Skeletal muscle cell (primary cell): ENCODE measurements around the gene HPSE2.
"Not testable (repeated sequence)": the region's sequence is repeated elsewhere in the genome, so short reads cannot be mapped to it uniquely, and the experiment has no call there.

Source experiments
- DNase-seq: peaks from one replicate; pipeline ENCODE4 v3.0.0-alpha.2; 2010; ENCODE audit warnings: low read depth
- H3K4me3 ChIP-seq: 2 replicates; pipeline ENCODE4 v1.5.1; 2011; ENCODE audit warnings: low read depth, mild to moderate bottlenecking, control low read depth, low read length, moderate library complexity

HPSE2 gene

DNA sequence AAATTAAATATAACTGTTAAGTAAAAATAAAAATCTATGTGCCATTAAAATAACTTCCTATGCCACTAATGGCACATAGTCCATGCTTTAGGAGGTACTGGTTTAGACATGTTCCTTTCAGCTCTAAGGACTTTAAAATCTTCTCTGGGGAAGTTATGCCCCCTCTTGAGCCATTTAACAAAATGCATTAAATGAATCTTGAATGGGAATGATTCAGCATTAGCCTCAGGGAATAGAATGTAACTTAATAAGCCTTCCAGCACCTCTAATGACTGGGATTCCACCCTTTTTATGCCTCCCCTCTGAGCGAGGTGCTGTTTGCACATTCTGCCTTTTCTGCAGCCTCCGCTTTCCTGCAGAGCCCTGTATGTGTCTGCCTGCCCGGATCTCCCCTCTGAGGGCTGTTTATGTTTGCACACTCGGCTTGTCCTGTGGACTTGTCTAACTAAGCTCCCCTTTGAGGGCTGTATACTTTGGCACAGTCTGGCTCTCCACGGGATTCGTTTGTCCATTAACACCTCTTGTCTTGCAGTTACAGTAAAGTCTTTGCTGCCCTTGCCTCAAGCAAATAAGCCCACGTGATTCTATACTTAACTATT is 680.5 kb downstream of the HPSE2 start:
- no peak overlapping the region for H3K4me3 ChIP-seq
- no peak for DNase-seq

DNA sequence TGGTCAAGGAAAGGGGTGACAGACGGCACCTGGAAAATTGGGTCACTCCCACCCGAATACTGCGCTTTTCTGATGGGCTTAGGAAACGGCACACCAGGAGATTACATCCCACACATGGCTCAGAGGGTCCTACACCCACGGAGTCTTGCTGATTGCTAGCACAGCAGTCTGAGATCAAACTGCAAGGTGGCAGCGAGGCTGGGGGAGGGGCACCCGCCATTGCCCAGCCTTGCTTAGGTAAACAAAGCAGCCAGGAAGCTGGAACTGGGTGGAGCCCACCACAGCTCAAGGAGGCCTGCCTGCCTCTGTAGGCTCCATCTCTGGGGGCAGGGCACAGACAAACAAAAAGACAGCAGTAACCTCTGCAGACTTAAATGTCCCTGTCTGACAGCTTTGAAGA is 694.1 kb downstream of the HPSE2 start:
- not testable (repeated sequence) for H3K4me3 ChIP-seq, DNase-seq

DNA sequence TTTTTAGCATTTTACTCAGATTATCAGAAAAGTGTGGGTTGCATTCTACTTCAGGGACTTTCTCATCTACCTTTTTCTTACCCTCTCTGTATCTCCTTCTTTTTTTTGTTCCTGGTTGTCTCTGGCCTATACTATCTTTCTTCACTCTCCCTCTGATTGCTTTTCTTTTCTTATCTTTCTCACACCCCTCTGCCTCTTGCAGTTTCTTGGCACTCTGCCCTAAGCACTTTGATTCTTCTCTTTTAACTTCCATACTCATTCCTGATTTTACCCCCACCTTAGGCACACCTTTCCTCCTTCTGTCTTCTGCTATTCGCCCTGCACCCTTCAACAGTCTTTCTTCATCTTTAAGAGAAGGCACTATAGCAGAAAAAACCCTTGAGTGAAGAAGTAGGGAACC is 696.1 kb downstream of the HPSE2 start:
- DNase-seq, result no peak
- H3K4me3 ChIP-seq, result no peak overlapping the region

DNA sequence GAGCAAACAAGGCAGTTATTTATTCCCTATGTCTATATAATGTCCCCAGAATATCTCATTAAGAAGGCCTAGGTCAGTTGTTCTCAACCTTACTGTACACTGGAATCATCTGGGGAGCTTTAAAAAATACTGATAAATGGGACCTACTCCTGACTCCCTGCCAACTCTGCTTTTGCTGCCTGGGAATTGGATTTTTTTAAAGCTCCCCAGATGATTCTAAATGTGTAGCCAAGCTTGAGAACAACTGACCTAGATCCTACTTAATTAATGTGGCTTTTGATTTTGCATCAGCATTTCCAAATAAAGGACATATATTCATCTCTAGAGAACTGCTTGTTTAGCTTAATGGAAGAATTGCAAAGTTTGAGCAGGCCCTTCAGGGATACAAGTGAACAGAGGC is 697.2 kb downstream of the HPSE2 start:
- no peak for DNase-seq
- no peak overlapping the region for H3K4me3 ChIP-seq

DNA sequence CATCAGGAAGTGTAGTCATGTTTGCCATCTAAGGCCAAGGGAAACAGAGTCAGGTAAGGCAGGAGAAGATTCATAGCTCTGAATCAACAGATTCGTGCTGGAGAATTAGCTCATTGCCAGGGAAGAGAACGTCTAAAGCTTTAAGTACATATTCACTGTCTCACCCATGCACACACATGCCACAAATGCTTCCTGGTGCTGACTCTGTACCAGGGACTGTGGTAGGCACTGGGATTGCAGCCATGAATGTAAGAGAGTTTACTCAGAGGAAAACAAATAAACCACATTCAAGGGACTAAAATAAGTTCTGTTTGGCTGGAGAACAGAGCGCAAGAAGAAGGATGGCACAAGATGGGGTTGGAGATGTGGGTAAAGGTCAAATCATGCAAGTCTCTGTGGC is 699.1 kb downstream of the HPSE2 start:
- DNase-seq, result no peak
- no peak overlapping the region for H3K4me3 ChIP-seq

DNA sequence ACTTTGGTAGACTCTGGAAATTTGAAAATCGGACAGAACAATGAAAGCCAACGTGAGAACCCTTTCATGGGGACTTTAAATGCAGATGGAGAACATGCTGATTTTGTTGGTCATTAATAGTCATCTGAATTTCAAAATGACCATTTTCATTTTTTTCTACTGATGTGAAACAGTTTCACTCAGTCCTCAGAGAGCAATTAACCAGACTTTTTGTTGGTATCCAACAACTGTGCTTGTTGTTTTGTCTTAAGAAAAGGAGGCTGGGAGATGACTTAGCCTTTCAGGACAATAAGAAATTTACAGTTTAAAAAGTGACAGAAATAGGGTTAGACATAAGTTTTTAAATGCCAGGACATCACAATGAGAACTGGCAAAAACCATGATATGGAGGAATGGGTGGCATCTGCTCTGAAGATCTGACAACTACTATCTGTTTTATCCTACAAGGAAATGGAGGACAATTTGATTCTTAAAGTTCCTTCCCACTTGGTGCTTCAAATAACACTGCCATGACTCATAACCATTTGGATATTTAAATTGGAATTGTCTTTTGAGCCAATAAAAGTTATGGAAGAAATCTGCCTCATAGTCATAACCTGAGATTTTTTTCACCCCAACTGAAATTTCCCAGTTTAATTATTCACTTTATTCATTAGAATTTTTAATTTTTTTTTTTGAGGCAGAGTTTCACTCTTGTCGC is 701.8 kb downstream of the HPSE2 start:
- no peak overlapping the region for H3K4me3 ChIP-seq
- no peak for DNase-seq

DNA sequence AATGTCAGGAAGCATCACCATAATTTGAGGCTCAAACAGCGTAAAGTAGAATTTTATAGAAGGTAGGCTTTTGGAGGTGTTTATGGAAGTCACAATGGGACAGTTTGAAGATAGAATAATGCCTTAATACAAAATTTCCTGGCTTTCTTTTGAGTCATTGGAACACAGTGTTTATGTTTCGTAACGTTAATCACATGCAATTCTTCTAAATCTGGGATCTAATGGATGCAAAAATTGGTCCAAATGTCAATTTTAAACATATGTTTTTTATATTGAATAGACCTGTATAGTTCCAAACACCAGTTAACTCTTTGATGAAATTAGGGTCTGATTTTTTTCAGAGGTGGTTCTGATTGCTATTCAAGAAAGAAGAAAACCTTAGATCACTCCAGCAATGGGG is 702.4 kb downstream of the HPSE2 start:
- H3K4me3 ChIP-seq, result no peak overlapping the region
- no peak for DNase-seq

DNA sequence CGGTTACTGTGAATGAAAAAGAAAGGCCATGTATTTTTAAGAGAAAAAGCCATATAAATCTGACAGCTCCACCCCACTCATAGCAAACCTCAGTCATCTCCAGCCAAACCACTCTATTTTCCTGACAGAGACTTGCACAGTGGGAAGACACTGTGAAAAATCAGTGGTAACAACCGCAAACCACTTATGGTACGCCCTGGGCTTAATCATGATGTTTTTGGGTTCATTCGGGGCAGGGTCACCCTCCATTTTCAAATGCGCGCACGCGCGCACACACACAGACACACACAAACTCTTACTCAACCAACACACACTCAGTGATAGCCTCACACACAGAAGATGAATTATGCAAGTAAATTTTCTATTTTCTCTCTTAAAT is 706.9 kb downstream of the HPSE2 start:
- DNase-seq, result no peak
- H3K4me3 ChIP-seq, result no peak overlapping the region

DNA sequence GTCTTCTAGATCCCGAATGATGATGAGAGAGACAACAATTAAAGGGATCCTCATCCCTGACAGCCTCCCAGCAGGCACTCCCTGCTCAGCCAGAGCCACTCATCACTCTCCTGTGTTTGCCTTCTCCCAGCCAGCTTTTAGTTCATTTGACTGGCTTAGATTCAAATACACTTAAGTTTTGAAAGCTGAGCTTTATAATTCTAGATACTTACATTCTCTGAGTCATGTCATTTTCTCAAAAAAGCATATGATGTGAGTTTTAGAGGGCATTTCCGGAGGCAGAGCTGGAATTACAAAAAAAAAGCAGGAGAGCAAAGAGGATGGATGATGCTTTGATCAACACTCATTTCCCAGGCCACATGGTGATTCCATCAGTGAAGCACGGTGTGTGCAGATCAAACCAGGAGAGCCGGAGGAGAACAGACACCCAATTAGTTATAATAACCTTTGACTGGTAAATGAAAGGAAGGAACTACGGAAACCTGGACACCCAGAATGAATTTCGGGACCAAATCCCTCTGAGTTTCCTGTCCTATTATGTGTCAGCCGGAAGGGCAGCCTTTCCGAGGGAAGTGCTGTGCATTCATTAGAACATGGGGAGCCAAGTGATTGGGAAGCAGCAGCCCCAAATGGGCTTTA is 707.4 kb downstream of the HPSE2 start:
- H3K4me3 ChIP-seq, result no peak overlapping the region
- no peak for DNase-seq

DNA sequence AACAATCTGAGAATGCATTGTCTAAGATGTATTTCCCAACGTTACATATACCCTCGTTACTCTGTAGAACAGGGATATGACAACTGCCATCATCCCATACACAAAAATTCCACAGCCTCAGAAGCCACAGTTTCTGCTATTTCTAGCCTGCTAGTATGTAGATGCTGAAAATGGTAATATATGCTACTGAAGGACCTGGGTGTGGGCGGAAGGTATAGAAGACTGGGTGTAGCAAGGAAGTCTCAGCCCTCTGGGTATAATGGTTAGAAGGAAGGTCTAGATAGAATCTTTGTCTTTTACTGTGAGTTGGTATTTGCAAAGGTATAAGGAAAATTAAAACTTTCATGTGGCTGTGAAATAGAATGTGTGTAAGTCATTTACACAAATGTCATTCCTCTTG is 709.7 kb downstream of the HPSE2 start:
- no peak for DNase-seq
- H3K4me3 ChIP-seq, result no peak overlapping the region

DNA sequence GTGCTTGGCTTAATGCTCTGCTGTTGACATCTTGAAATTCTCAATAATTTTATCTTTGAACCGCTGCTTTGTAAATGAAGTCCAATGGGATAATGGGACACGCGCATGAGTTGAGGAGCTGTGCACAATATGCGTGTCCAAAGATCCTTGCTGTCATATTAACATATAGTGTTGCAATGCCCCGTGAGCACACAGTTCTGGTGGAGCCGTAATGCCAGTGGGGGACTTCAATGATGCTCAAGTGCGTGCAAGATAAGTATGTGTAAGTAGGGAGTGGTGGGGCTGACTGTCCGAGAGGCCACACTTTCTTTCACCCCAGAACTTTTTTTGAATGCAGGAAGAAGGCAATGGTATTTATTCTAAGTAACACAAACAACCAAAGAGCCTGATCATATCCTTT is 711.5 kb downstream of the HPSE2 start:
- no peak overlapping the region for H3K4me3 ChIP-seq
- no peak for DNase-seq

DNA sequence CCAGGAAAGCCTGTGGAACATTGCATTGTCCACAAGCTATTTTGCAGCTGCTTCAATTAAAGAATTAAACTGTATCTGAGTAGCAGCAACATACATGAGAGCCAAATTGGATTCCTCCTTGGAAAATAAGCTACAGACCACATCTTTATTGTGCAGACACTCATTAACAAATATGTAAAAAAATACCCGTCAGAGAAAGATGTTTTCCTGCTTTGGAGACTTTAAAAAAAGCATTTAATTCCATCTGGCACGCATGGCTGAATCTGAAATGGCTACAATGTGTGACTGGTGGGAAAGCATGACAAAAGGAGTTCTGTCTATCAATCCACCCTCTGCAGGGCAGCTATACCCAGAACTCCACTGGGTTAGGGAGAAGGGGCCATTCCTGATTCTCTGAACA is 715.8 kb downstream of the HPSE2 start:
- no peak for DNase-seq
- no peak overlapping the region for H3K4me3 ChIP-seq

DNA sequence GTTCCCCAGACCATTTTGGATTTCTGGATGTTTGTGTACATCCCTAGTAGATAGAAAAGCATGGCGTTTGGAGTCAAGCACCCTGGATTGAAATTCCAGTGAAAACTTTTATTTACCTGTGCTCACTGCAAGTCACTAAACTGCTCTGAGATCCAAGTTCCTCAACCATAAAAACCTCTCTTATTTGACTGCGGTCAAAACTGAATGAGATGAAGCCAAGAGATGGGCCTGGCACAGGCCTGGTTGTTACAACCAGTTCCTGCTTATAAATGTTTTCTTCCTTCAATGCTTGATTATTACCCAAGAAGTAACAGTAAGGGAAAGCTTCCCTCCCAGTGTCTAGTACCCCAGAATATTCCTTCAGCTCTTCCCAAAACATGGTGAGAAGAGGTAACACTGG is 718.0 kb downstream of the HPSE2 start:
- H3K4me3 ChIP-seq, result no peak overlapping the region
- no peak for DNase-seq

DNA sequence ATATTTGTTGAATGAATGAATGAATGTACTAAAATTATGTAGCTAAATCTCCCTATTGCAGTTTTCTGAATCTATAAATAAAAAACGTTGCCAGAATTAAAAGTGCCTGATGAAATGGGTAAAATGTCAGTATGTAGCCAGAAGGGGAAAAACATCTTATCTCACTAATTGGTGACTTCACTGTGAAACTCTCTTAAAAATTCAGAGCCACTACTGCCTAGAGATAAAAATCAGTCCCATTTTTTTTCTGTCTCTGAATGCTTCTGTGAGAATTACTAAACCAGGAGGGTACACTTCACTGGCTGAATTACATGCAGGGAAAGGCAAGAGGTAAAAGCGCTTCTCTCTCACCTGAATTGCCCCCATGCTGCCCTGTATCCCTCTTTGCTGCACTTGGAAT is 719.3 kb downstream of the HPSE2 start:
- H3K4me3 ChIP-seq, result no peak overlapping the region
- no peak for DNase-seq

DNA sequence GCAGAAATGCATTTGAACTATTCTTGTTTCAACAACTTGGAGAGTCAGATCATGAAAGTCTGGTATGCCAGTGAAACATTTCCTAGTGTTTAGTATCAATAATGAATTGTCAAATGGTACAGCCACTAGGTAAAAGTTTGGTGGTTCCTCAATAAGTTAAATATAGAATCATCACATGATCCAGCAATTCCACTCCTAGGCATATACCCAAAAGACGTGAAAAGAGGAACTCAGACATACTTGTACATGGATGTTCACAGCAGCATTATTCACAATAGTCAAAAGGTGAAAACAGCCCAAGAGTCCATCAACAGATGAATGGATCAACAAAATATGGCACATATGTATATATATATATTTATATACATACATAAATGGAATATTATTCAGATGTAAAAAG is 721.9 kb downstream of the HPSE2 start:
- no peak for DNase-seq
- no peak overlapping the region for H3K4me3 ChIP-seq

DNA sequence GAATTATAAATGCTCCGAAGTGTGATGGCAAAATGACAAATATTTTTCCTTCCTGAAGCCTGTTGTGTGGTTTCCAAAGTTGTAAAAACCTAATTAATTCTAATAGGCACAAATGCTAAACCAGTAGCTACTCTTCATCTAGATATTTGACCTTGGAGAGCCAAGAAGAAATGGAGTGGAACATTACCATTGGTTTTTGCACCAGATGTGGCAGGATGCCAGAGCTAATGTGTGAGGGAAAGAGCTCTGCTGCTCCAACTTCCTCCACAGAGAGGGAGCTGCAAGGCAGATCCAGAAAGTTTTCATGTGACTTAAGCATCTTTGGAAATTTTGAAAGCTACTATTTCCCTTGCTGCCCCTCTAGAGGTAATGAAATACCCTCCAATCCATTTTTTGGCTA is 723.8 kb downstream of the HPSE2 start:
- DNase-seq, result no peak
- H3K4me3 ChIP-seq, result no peak overlapping the region

DNA sequence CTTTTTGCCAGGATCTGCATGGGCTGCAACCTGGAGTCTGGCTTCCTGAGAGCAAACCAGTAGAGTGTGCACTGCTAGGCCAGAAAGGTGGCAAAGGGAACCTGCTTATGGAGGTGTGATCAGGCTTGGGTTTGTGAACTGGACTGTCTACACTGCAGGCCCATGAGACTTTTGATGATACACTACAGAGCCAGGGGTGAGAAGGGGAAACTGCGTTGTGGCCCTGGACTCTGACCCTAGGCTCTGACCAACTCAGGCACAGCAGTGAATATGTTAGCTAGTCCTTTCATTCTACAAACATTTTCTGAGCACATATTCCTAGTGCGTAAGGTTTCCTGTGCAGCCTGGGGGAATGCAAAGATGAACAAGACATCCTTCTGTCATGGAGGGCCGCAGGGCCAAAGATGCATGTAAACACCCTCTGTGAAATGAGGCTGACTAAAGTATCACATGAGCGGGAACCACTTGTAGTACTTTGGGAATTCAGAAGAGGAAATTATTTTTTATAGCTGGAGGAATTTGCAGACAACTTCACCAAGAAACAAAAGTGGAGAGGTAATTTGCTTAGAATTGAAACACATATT is 725.1 kb downstream of the HPSE2 start:
- H3K4me3 ChIP-seq, result no peak overlapping the region
- DNase-seq, result no peak

DNA sequence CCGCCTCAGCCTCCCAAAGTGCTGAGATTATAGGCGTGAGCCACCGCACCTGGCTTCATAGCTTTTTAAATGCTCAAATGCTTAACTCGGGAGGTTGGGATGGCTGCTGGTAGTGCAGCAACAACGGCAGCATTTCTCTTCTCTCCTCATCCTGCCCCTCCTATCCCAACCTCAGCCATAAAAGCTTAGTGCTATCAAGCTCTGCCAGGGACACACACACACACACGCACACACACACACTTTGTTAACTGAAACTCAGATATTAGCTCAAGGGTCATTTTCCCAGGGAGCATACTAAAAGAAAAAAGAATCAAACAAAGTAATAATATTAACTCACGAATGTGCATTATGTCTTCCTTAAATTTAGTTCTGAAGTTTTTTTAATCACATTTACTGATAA is 725.9 kb downstream of the HPSE2 start:
- no peak overlapping the region for H3K4me3 ChIP-seq
- no peak for DNase-seq

DNA sequence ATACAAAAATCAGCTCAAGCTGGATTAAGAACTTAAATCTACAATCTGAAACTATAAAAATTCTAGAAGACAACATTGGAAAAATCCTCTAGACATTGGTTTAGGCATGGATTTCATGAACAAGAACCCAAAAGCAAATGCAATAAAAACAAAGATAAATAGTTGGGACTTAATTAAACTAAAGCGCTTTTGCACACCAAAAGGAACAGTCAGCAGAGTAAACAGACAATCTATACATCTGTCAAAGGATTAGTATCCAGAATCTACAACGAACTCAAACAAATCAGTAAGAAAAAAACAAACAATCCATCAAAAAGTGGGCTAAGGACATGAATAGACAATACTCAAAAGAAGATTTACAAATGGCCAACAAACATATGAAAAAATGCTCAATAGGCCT is 733.1 kb downstream of the HPSE2 start:
- H3K4me3 ChIP-seq, DNase-seq: not testable (repeated sequence)

DNA sequence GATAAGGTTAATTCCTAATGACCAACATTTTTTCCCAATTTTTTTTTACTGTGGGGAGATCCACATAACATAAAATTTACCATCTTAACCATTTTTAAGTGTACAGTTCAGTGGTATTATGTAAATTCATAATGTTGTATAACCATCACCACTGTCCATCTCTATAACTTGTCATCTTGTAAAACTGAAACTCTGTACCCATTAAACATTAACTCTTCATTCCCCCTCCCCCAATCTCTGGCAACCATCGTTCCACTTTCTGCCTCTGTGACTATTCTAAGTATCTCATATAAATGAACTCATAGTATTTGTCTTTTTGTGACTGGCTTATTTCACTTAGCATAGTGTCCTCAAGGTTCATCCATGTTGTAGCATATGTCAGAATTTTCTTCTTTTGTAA is 742.9 kb downstream of the HPSE2 start:
- DNase-seq, result no peak
- H3K4me3 ChIP-seq, result no peak overlapping the region
